Pericardium fibroblast (primary cell): ENCODE measurements around the gene WDR7. TPM values are rescaled to one million over a fixed set of nuclear protein-coding genes. Genes with fewer than 3 reads are reported as not detected.

ENCODE experiments used
- total RNA-seq: library from RNA; depleted of rRNA; stranded (reverse); fragments of >200 nt; gene quantifications from 2 replicates; pipeline ENCODE4 v1.2.3, GENCODE V29; 2015

The WDR7 gene
- 6.0 and 7.9 TPM in 2 replicates for total RNA-seq

GRCh38 chr18:56650944-56651770 is at the start of gene WDR7:
Gene WDR7 (plus strand): TSS chr18:56651359. CDS start chr18:56672516, 21,157 bp downstream.

GRCh38 chr18:56638232-56639103 is 12.7 kb upstream of the WDR7 start, which contains the start of gene TXNL1:
Gene TXNL1 (minus strand): TSS chr18:56638592. CDS start chr18:56638440, 152 bp downstream.

Other genes starting within 250 kb of the WDR7 start
- 35.2 and 36.6 TPM in 2 replicates for gene TXNL1, start 12.8 kb upstream of the WDR7 start, total RNA-seq